Measurements from ENCODE around the gene ISLR.

ISLR gene

GRCh38 chr15:74132681-74133651 lies 40.5 kb upstream of the ISLR start:
- Mint-ChIP-seq H3K36me3 (ENCODE audit: low read depth) (no peaks in the 10 kb centered on the region), H3K27ac (peak overlapping the region; percentile 76), H3K4me1 (ENCODE audit: low read depth) (peaks cover 55% of the 10 kb centered on the region), H3K4me3 (peak overlapping the region; percentile 10), H3K27me3 (peaks cover 93% of the 10 kb centered on the region), H3K9me3 (no peaks in the 10 kb centered on the region)
- DNase-seq = peak; percentile 51

- no peak overlapping the region for H3K4me3 Mint-ChIP-seq
- H3K36me3 Mint-ChIP-seq (ENCODE audit: low read depth) = no peaks in the 10 kb centered on the region
These were observed 39.7 kb upstream of the ISLR start for GRCh38 chr15:74133694-74134386.

GRCh38 chr15:74134387-74135027 lies 39.0 kb upstream of the ISLR start:
- DNase-seq = peak; percentile 59
- no peaks in the 10 kb centered on the region for H3K9me3 Mint-ChIP-seq
- H3K4me3 Mint-ChIP-seq = no peak overlapping the region
- no peaks in the 10 kb centered on the region for H3K36me3 Mint-ChIP-seq (ENCODE audit: low read depth)
- H3K4me1 Mint-ChIP-seq (ENCODE audit: low read depth) = peaks cover 44% of the 10 kb centered on the region
- H3K27ac Mint-ChIP-seq = peak overlapping the region; percentile 63
- peaks cover 93% of the 10 kb centered on the region for H3K27me3 Mint-ChIP-seq

More at GRCh38 chr15:74133694-74134386, 39.7 kb upstream of the ISLR start:
- no peak overlapping the region for H3K27ac Mint-ChIP-seq
- H3K4me1 Mint-ChIP-seq (ENCODE audit: low read depth) = peaks cover 50% of the 10 kb centered on the region
- peaks cover 94% of the 10 kb centered on the region for H3K27me3 Mint-ChIP-seq
- DNase-seq = peak; percentile 42
- no peaks in the 10 kb centered on the region for H3K9me3 Mint-ChIP-seq

GRCh38 chr15:74135041-74135565 lies 38.4 kb upstream of the ISLR start:
- Mint-ChIP-seq H3K9me3 (no peaks in the 10 kb centered on the region), H3K4me1 (ENCODE audit: low read depth) (peaks cover 39% of the 10 kb centered on the region), H3K36me3 (ENCODE audit: low read depth) (no peaks in the 10 kb centered on the region), H3K4me3 (peak overlapping the region; percentile 12), H3K27ac (peak overlapping the region; percentile 63), H3K27me3 (peaks cover 92% of the 10 kb centered on the region)
- DNase-seq = no peak

GRCh38 chr15:74136540-74136813 lies 37.0 kb upstream of the ISLR start:
- Mint-ChIP-seq H3K9me3 (no peaks in the 10 kb centered on the region), H3K27ac (no peak overlapping the region), H3K27me3 (peaks cover 89% of the 10 kb centered on the region), H3K4me3 (peak overlapping the region; percentile 63), H3K36me3 (ENCODE audit: low read depth) (no peaks in the 10 kb centered on the region), H3K4me1 (ENCODE audit: low read depth) (peaks cover 33% of the 10 kb centered on the region)
- no peak for DNase-seq

- H3K4me3 Mint-ChIP-seq = peak overlapping the region; percentile 63
- DNase-seq = no peak
- H3K4me1 Mint-ChIP-seq (ENCODE audit: low read depth) = peaks cover 33% of the 10 kb centered on the region
- H3K36me3 Mint-ChIP-seq (ENCODE audit: low read depth) = no peaks in the 10 kb centered on the region
- H3K27ac Mint-ChIP-seq = no peak overlapping the region
- H3K9me3 Mint-ChIP-seq = no peaks in the 10 kb centered on the region
- peaks cover 89% of the 10 kb centered on the region for H3K27me3 Mint-ChIP-seq
These were observed 36.5 kb upstream of the ISLR start for GRCh38 chr15:74136814-74137536.

GRCh38 chr15:74137537-74137894 lies 36.0 kb upstream of the ISLR start:
- Mint-ChIP-seq H3K4me1 (ENCODE audit: low read depth) (peaks cover 30% of the 10 kb centered on the region), H3K9me3 (no peaks in the 10 kb centered on the region), H3K4me3 (no peak overlapping the region), H3K27me3 (peaks cover 86% of the 10 kb centered on the region), H3K27ac (no peak overlapping the region), H3K36me3 (ENCODE audit: low read depth) (no peaks in the 10 kb centered on the region)
- no peak for DNase-seq

- H3K36me3 Mint-ChIP-seq (ENCODE audit: low read depth) = no peaks in the 10 kb centered on the region
- DNase-seq = no peak
- H3K9me3 Mint-ChIP-seq = no peaks in the 10 kb centered on the region
- H3K27ac Mint-ChIP-seq = no peak overlapping the region
- H3K4me3 Mint-ChIP-seq = no peak overlapping the region
- H3K27me3 Mint-ChIP-seq = peaks cover 77% of the 10 kb centered on the region
- H3K4me1 Mint-ChIP-seq (ENCODE audit: low read depth) = peaks cover 24% of the 10 kb centered on the region
These were observed 34.9 kb upstream of the ISLR start for GRCh38 chr15:74138642-74139041.

- peaks cover 5% of the 10 kb centered on the region for H3K4me1 Mint-ChIP-seq (ENCODE audit: low read depth)
- no peak overlapping the region for H3K27ac Mint-ChIP-seq
- DNase-seq = no peak
- H3K9me3 Mint-ChIP-seq = no peaks in the 10 kb centered on the region
- H3K36me3 Mint-ChIP-seq (ENCODE audit: low read depth) = no peaks in the 10 kb centered on the region
- no peak overlapping the region for H3K4me3 Mint-ChIP-seq
- peaks cover 73% of the 10 kb centered on the region for H3K27me3 Mint-ChIP-seq
These were observed 31.9 kb upstream of the ISLR start for GRCh38 chr15:74141591-74141990.

- Mint-ChIP-seq H3K27ac (no peak overlapping the region), H3K4me1 (ENCODE audit: low read depth) (no peaks in the 10 kb centered on the region), H3K4me3 (no peak overlapping the region), H3K27me3 (peaks cover 64% of the 10 kb centered on the region), H3K36me3 (ENCODE audit: low read depth) (no peaks in the 10 kb centered on the region), H3K9me3 (no peaks in the 10 kb centered on the region)
- no peak for DNase-seq
These were observed 29.2 kb upstream of the ISLR start for GRCh38 chr15:74144153-74144775.

- H3K27me3 Mint-ChIP-seq = peaks cover 46% of the 10 kb centered on the region
- no peaks in the 10 kb centered on the region for H3K9me3 Mint-ChIP-seq
- H3K4me3 Mint-ChIP-seq = no peak overlapping the region
- H3K36me3 Mint-ChIP-seq (ENCODE audit: low read depth) = no peaks in the 10 kb centered on the region
- H3K4me1 Mint-ChIP-seq (ENCODE audit: low read depth) = no peaks in the 10 kb centered on the region
- no peak for DNase-seq
- H3K27ac Mint-ChIP-seq = no peak overlapping the region
These were observed 27.2 kb upstream of the ISLR start for GRCh38 chr15:74146277-74146800.

GRCh38 chr15:74147051-74147450 lies 26.5 kb upstream of the ISLR start:
- H3K36me3 Mint-ChIP-seq (ENCODE audit: low read depth) = no peaks in the 10 kb centered on the region
- H3K4me1 Mint-ChIP-seq (ENCODE audit: low read depth) = no peaks in the 10 kb centered on the region
- peaks cover 47% of the 10 kb centered on the region for H3K27me3 Mint-ChIP-seq
- DNase-seq = no peak
- H3K9me3 Mint-ChIP-seq = no peaks in the 10 kb centered on the region
- no peak overlapping the region for H3K4me3 Mint-ChIP-seq
- H3K27ac Mint-ChIP-seq = no peak overlapping the region

- no peak overlapping the region for H3K27ac Mint-ChIP-seq
- no peak overlapping the region for H3K4me3 Mint-ChIP-seq
- no peak for DNase-seq
- H3K27me3 Mint-ChIP-seq = peaks cover 23% of the 10 kb centered on the region
- peaks cover 28% of the 10 kb centered on the region for H3K4me1 Mint-ChIP-seq (ENCODE audit: low read depth)
- no peaks in the 10 kb centered on the region for H3K36me3 Mint-ChIP-seq (ENCODE audit: low read depth)
- no peaks in the 10 kb centered on the region for H3K9me3 Mint-ChIP-seq
These were observed 17.6 kb upstream of the ISLR start for GRCh38 chr15:74155766-74156417.
